Measurements from ENCODE around the gene ERI2. TPM values are rescaled to one million over a fixed set of nuclear protein-coding genes. Genes with fewer than 3 reads are reported as not detected.

Gene ERI2
- total RNA-seq, 1 experiment from 2014 or later: 16.9 TPM

DNA sequence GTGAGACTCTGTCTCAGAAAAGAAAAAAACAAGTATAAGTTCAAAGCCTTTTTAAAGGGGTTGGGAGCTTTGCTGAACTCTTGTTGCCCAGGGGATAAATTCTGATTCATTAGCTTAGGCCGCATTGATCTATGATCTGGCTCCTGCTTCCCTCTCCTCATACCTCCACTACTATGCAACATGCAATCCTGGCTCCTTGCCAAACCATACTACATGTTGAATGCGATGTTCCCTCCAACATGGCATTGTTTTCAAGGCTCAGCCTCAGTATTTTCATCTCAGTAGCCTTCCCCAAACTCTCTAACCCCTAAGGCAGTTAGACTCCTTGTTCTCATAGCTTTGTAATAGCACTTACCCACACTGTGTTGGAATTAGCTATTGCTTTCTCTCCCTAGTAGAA is 6.2 kb upstream of the ERI2 start:
- H3K27ac Mint-ChIP-seq: no peak overlapping the region
- H3K36me3 Mint-ChIP-seq: peaks cover 3% of the 10 kb centered on the region
- no peaks in the 10 kb centered on the region for H3K9me3 Mint-ChIP-seq
- H3K27me3 Mint-ChIP-seq (ENCODE audit: low read depth): no peaks in the 10 kb centered on the region
- CTCF ChIA-PET: interaction anchor here (1.4 kb wide), 1 partner anchor 189 kb away, joined by 3 read pairs; no protein-coding TSS in a partner anchor
- POLR2A ChIA-PET: no interaction called here
- H3K4me1 Mint-ChIP-seq: peaks cover 8% of the 10 kb centered on the region
- ATAC-seq (no peak), DNase-seq (ENCODE audit: low spot score) (no peak)
- no peak overlapping the region for H3K4me3 Mint-ChIP-seq
- TF ChIP-seq, protein P1, sequence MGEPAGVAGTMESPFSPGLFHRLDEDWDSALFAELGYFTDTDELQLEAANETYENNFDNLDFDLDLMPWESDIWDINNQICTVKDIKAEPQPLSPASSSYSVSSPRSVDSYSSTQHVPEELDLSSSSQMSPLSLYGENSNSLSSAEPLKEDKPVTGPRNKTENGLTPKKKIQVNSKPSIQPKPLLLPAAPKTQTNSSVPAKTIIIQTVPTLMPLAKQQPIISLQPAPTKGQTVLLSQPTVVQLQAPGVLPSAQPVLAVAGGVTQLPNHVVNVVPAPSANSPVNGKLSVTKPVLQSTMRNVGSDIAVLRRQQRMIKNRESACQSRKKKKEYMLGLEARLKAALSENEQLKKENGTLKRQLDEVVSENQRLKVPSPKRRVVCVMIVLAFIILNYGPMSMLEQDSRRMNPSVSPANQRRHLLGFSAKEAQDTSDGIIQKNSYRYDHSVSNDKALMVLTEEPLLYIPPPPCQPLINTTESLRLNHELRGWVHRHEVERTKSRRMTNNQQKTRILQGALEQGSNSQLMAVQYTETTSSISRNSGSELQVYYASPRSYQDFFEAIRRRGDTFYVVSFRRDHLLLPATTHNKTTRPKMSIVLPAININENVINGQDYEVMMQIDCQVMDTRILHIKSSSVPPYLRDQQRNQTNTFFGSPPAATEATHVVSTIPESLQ (CRISPR knock-in tag; IDR thresholded peaks at IDR 0.05): no peak
- TF ChIP-seq, protein P2, sequence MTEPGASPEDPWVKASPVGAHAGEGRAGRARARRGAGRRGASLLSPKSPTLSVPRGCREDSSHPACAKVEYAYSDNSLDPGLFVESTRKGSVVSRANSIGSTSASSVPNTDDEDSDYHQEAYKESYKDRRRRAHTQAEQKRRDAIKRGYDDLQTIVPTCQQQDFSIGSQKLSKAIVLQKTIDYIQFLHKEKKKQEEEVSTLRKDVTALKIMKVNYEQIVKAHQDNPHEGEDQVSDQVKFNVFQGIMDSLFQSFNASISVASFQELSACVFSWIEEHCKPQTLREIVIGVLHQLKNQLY (CRISPR knock-in tag; IDR thresholded peaks at IDR 0.05): no peak
- TF ChIP-seq NR3C1 (CRISPR knock-in tag; conservative IDR thresholded peaks at IDR 0.05; ENCODE audit: low read depth) (no peak), GRHL2 (CRISPR knock-in tag; IDR thresholded peaks at IDR 0.05; ENCODE audit: insufficient replicate concordance, severe bottlenecking) (no peak), SP1 (CRISPR knock-in tag; conservative IDR thresholded peaks at IDR 0.05) (no peak), ZNF416 (CRISPR knock-in tag; IDR thresholded peaks at IDR 0.05) (no peak), RELA (CRISPR knock-in tag; IDR thresholded peaks at IDR 0.05; ENCODE audit: borderline replicate concordance) (no peak), ZNF121 (CRISPR knock-in tag; IDR thresholded peaks at IDR 0.05) (no peak), OVOL2 (CRISPR knock-in tag; IDR thresholded peaks at IDR 0.05; ENCODE audit: borderline replicate concordance) (no peak), SOX15 (CRISPR knock-in tag; IDR thresholded peaks at IDR 0.05) (no peak), CBFB (CRISPR knock-in tag; IDR thresholded peaks at IDR 0.05; ENCODE audit: low read depth) (no peak), ETV6 (CRISPR knock-in tag; IDR thresholded peaks at IDR 0.05) (no peak), JUN (CRISPR knock-in tag; IDR thresholded peaks at IDR 0.05) (no peak)
- TF ChIP-seq, protein P3, sequence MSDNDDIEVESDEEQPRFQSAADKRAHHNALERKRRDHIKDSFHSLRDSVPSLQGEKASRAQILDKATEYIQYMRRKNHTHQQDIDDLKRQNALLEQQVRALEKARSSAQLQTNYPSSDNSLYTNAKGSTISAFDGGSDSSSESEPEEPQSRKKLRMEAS (CRISPR knock-in tag; IDR thresholded peaks at IDR 0.05): no peak
- TF ChIP-seq, protein P4, sequence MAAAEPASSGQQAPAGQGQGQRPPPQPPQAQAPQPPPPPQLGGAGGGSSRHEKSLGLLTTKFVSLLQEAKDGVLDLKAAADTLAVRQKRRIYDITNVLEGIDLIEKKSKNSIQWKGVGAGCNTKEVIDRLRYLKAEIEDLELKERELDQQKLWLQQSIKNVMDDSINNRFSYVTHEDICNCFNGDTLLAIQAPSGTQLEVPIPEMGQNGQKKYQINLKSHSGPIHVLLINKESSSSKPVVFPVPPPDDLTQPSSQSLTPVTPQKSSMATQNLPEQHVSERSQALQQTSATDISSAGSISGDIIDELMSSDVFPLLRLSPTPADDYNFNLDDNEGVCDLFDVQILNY (CRISPR knock-in tag; IDR thresholded peaks at IDR 0.05): no peak
- TF ChIP-seq, protein P5, sequence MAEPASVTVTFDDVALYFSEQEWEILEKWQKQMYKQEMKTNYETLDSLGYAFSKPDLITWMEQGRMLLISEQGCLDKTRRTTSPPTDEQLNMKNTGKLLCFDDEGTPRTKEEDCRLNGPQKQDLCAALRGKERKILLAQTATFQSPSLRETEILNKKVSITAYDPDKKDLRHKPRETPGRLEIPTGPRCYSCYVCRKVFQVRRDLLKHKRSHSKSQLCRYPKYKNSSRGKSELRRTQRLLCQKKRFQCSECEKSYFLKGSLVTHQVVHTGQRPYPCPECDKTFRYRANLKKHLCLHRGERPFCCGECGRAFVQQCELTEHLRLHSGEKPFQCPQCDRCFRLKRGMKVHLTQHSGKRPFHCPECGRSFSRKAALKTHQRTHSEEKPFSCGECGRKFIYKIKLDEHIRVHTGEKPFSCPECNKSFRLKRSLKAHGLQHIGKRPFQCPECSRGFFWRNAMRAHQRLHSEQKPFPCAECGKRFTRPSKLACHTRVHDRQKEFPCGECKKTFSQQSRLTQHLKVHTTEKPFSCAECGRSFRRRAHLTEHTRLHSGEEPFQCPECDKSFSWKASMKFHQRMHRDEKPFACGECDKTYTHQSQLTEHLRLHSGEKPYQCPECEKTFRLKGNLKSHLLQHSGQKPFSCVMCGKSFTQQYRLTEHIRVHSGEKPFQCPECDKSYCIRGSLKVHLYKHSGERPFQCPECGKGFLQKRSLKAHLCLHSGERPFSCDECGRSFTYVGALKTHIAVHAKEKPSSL (CRISPR knock-in tag; conservative IDR thresholded peaks at IDR 0.05): no peak
- TF ChIP-seq, protein P6, sequence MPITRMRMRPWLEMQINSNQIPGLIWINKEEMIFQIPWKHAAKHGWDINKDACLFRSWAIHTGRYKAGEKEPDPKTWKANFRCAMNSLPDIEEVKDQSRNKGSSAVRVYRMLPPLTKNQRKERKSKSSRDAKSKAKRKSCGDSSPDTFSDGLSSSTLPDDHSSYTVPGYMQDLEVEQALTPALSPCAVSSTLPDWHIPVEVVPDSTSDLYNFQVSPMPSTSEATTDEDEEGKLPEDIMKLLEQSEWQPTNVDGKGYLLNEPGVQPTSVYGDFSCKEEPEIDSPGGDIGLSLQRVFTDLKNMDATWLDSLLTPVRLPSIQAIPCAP (CRISPR knock-in tag; IDR thresholded peaks at IDR 0.05): no peak
- TF ChIP-seq, protein P7, sequence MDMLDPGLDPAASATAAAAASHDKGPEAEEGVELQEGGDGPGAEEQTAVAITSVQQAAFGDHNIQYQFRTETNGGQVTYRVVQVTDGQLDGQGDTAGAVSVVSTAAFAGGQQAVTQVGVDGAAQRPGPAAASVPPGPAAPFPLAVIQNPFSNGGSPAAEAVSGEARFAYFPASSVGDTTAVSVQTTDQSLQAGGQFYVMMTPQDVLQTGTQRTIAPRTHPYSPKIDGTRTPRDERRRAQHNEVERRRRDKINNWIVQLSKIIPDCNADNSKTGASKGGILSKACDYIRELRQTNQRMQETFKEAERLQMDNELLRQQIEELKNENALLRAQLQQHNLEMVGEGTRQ (CRISPR knock-in tag; IDR thresholded peaks at IDR 0.05): no peak
- TF ChIP-seq, protein P8, sequence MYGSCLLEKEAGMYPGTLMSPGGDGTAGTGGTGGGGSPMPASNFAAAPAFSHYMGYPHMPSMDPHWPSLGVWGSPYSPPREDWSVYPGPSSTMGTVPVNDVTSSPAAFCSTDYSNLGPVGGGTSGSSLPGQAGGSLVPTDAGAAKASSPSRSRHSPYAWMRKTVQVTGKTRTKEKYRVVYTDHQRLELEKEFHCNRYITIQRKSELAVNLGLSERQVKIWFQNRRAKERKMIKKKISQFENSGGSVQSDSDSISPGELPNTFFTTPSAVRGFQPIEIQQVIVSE (CRISPR knock-in tag; IDR thresholded peaks at IDR 0.05; ENCODE audit: borderline replicate concordance): no peak

Data from WTC11 (cell line).